Activated CD4-positive, alpha-beta T cell treated with anti-CD3 and anti-CD28 coated beads for 36 hours (primary cell): Measurements from ENCODE around the gene PDE10A. TPM values are rescaled to one million over a fixed set of nuclear protein-coding genes. Genes with fewer than 3 reads are reported as not detected.

Source experiments
- ATAC-seq: fragments of 200-7000 bp; cut with Tn5 transposase; one replicate; pipeline ENCODE4 v1.10.0; 2021; ENCODE audit warnings: mild to moderate bottlenecking, moderate library complexity
- CTCF ChIA-PET: fragments of 350-600 bp; sonication (Branson Sonifier 250); formaldehyde crosslinking; loops from one replicate; lab custom pipeline; 2021; ENCODE audit warnings: antibody characterized with exemption; lab: Charles Lee
- POLR2A ChIA-PET: fragments of 350-600 bp; sonication (Branson Sonifier 250); formaldehyde crosslinking; loops from one replicate; lab custom pipeline; 2021; ENCODE audit warnings: antibody characterized with exemption, inconsistent platforms; lab: Charles Lee
- DNase-seq: peaks from one replicate; pipeline ENCODE4 v3.0.0-alpha.2; 2020
- H3K27ac Mint-ChIP-seq: one replicate; pipeline ENCODE4 v1.8.0; 2021; ENCODE audit warnings: mixed read lengths
- H3K27me3 Mint-ChIP-seq: one replicate; pipeline ENCODE4 v1.8.0; 2021; ENCODE audit warnings: mixed read lengths
- H3K36me3 Mint-ChIP-seq: one replicate; pipeline ENCODE4 v1.8.0; 2021; ENCODE audit warnings: low read depth, mixed read lengths
- H3K4me1 Mint-ChIP-seq: one replicate; pipeline ENCODE4 v1.8.0; 2021; ENCODE audit warnings: mixed read lengths
- H3K4me3 Mint-ChIP-seq: one replicate; pipeline ENCODE4 v1.8.0; 2021; ENCODE audit warnings: mild to moderate bottlenecking, moderate library complexity, mixed read lengths
- H3K9me3 Mint-ChIP-seq: one replicate; pipeline ENCODE4 v1.8.0; 2021; ENCODE audit warnings: low read depth, mixed read lengths
- intact Hi-C, 2 experiments: fragments of 100-400 bp; cut with DNase I in 1 of 2; cut with micrococcal nuclease in 1 of 2; formaldehyde crosslinking; loops; one replicate each; pipeline versions ENCODE4 v1.14.2 to v1.15.1; 2022 to 2024; cut with DNase I, micrococcal nuclease
- total RNA-seq, 2 experiments: library from RNA; stranded (reverse); gene quantifications; one replicate each; pipeline ENCODE4 v1.2.3, GENCODE V29; 2021

PDE10A gene
- total RNA-seq, 2 experiments from 2014 or later = not detected

DNA sequence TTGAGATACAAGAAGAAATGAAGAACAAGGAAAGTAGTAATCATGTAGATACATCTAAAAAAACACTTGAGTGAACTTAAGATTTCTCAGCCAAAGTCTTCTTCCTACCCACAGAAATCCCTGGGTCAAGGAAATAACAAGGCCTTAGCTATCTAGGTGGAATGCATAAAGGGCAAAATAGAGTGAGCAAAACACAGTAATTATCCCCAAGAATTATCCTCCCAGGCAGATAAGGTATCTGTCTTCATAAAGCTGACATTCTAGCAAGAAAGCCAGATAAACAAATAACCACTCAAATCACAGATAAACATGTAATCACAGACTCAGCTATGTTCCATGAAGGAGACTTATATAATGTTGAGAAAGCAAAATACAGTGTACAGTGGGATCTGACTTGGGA, 216.7 kb downstream of the PDE10A start:
- Mint-ChIP-seq H3K36me3 (no peaks in the 10 kb centered on the region), H3K27me3 (no peaks in the 10 kb centered on the region), H3K27ac (no peak overlapping the region), H3K4me3 (no peak overlapping the region), H3K9me3 (peaks cover 2% of the 10 kb centered on the region), H3K4me1 (no peaks in the 10 kb centered on the region)
- intact Hi-C loops = no loop called here
- ATAC-seq (no peak), DNase-seq (no peak)
- CTCF ChIA-PET = no interaction called here
- POLR2A ChIA-PET = no interaction called here

DNA sequence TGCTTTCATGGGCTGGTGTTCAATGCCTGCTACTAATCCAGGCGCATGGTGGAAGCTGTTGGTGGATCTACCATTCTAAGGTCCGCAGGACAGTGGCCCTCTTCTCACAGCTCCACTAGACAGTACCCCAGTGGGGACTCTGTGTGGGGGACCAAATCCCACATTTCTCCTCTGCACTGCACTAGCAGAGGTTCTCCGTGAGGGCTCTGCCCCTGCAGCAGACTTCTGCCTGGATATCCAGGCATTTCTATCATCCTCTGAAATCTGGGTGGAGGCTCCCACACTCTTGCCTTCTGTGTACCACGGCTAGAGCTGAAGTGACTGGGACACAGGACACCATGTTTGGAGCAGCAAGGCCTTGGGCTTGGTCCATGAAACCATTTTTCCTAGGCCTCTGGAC, 219.6 kb downstream of the PDE10A start:
- Mint-ChIP-seq H3K27me3 (no peaks in the 10 kb centered on the region), H3K9me3 (peaks cover 2% of the 10 kb centered on the region), H3K36me3 (no peaks in the 10 kb centered on the region), H3K4me1 (no peaks in the 10 kb centered on the region), H3K27ac (no peak overlapping the region), H3K4me3 (no peak overlapping the region)
- ChIA-PET CTCF (no interaction called here), POLR2A (no interaction called here)
- DNase-seq (no peak), ATAC-seq (no peak)
- intact Hi-C loops = no loop called here

DNA sequence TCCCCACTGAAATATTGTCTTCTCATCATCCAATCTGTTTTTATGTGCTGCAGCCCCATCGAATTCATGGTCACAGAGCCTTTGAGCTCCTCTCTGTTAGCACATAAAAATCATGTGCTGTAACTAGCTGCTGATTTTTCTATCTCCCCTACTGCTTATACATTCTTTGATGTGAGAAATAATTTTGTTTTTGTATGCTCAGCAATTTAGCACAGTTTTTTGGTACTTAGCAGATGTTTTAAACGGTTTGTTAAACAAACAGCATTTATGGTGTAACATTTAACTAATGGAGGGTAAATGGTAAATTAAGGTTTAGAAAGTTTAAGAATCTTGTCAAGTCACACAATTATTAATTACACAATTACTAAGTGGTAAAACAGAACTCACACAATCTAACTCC, 221.9 kb downstream of the PDE10A start:
- no peaks in the 10 kb centered on the region for H3K36me3 Mint-ChIP-seq
- DNase-seq (no peak), ATAC-seq (no peak)
- ChIA-PET CTCF (no interaction called here), POLR2A (no interaction called here)
- no peaks in the 10 kb centered on the region for H3K4me1 Mint-ChIP-seq
- no peak overlapping the region for H3K27ac Mint-ChIP-seq
- intact Hi-C loops = no loop called here
- no peak overlapping the region for H3K4me3 Mint-ChIP-seq
- H3K9me3 Mint-ChIP-seq = peaks cover 2% of the 10 kb centered on the region
- H3K27me3 Mint-ChIP-seq = no peaks in the 10 kb centered on the region

DNA sequence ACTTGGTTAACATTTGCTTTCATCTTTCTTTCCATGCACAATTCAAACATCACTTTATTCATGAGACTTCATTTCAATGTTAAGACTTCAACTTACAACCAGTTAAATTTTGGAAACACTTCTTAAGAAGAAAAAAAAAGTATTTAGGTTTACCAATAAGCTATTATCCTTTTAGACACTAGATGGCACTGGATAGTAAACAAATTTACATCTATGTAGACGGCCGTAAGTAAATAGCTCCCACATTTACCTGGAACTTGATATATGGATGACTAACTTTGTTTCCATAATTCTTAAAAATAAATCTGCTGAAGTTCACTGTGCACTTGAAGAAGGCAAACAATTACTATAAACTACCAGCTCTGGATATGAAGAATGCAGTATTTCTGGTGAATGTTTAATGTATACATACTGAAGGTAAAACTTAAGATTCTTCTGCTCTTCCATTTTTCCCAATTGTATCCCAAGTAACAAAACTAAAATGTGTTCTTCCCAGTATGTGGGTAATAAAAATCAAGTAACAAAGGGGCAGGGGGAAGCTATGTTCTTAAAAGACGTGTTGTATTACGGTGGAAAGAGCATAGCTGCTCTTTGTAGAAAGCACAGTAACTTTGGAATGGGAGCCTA, 223.0 kb downstream of the PDE10A start:
- Mint-ChIP-seq H3K4me1 (no peaks in the 10 kb centered on the region), H3K4me3 (no peak overlapping the region), H3K27me3 (no peaks in the 10 kb centered on the region), H3K27ac (no peak overlapping the region), H3K36me3 (no peaks in the 10 kb centered on the region), H3K9me3 (peaks cover 2% of the 10 kb centered on the region)
- ChIA-PET POLR2A (no interaction called here), CTCF (interaction anchor here (0.7 to 1.9 kb wide), 11 partner anchors 8 to 511 kb away, joined by 3 to 6 read pairs (median 4); no protein-coding TSS in a partner anchor)
- intact Hi-C loops = loop anchor here (1.0 to 5.0 kb wide), 2 partner anchors 410 to 667 kb away; no protein-coding TSS in a partner anchor
- ATAC-seq = no peak
- no peak for DNase-seq

DNA sequence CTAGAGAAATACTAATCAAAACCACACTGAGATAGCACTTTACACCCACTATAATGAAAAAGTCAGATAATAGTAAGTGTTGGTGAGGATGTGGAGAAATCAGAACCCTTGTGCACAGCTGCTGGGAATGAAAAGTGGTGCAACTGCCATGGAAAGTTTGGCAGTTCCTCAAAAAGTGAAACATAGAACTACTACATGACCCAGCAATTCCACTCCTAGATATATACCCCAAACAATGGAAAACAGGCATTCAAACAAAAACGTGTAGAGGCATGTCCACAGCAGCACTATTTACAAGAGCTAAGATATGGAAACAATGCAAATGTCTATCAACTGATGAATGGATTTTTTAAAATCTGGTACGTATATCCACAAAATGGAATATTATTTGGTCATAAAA, 236.1 kb downstream of the PDE10A start:
- H3K4me1 Mint-ChIP-seq = no peaks in the 10 kb centered on the region
- no peak overlapping the region for H3K4me3 Mint-ChIP-seq
- no peak overlapping the region for H3K27ac Mint-ChIP-seq
- DNase-seq (no peak), ATAC-seq (no peak)
- no peaks in the 10 kb centered on the region for H3K27me3 Mint-ChIP-seq
- H3K9me3 Mint-ChIP-seq = no peaks in the 10 kb centered on the region
- ChIA-PET CTCF (no interaction called here), POLR2A (no interaction called here)
- no peaks in the 10 kb centered on the region for H3K36me3 Mint-ChIP-seq
- intact Hi-C loops = no loop called here

DNA sequence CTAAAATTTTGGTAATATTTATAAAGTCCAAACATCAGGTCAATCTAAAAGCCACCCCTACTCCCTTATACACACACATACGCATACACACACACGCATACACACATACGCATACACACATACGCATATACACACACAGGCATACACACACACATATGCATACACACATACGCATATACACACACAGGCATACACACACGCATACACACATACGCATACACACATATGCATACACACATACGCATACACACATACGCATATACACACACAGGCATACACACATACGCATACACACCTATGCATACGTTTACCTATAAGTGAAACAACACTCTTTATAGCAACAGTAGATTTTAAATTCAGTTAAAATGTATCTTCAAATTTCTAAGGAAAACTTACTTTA, 240.8 kb downstream of the PDE10A start:
- POLR2A ChIA-PET = no interaction called here
- CTCF ChIA-PET = no interaction called here
- no peak overlapping the region for H3K27ac Mint-ChIP-seq
- H3K9me3 Mint-ChIP-seq = no peaks in the 10 kb centered on the region
- no peak for ATAC-seq
- no peak overlapping the region for H3K4me3 Mint-ChIP-seq
- H3K27me3 Mint-ChIP-seq = no peaks in the 10 kb centered on the region
- no peaks in the 10 kb centered on the region for H3K36me3 Mint-ChIP-seq
- H3K4me1 Mint-ChIP-seq = no peaks in the 10 kb centered on the region
- intact Hi-C loops = no loop called here
- no peak for DNase-seq

DNA sequence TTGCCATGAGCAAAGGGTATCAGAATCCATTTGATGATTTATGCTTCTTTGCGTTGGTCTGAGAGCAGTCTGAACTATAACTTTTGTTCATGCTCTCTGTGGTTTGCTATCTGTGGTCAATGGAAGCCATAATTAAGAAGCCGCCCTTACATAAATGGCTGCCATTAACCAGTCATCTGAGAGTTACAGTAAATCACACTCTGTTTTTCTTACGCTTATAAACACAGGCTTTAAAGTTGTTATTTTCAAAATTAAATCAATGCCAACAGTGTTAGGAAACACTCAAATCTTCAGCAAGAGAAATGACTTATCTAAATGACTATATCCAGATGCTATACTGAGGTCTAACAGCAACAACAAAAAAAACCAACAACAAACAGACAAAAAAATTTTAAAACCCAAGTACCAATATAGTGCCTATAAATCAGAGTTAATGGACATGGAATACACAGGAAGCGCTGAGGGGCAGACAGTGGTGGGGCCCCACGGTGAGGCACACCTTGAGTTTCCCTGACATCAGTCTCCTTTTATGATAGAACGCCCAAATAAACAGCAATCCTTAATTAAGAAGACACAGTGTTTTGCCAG, 245.7 kb downstream of the PDE10A start:
- Mint-ChIP-seq H3K27ac (no peak overlapping the region), H3K36me3 (no peaks in the 10 kb centered on the region), H3K4me1 (no peaks in the 10 kb centered on the region), H3K4me3 (no peak overlapping the region), H3K27me3 (no peaks in the 10 kb centered on the region), H3K9me3 (no peaks in the 10 kb centered on the region)
- ChIA-PET POLR2A (no interaction called here), CTCF (no interaction called here)
- intact Hi-C loops = no loop called here
- no peak for ATAC-seq
- no peak for DNase-seq

DNA sequence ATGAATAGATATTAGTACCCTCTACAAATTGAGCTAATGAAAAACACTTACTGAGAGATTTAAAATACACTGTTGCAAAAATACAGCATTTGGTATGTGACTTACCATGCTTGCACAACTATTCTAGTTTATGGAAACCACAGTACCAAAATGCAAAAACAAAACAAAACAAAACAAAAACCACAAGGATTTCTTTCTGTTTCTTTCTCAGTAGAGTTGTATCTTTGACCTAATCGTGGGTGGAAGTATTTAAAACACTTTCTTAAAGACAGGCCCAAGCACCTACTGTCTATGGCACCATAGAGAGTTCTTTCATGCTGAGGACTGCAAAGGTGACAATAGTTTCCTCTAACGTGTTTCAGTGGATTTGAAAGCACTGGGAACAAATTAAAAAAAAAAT, 258.3 kb downstream of the PDE10A start:
- POLR2A ChIA-PET = no interaction called here
- no peaks in the 10 kb centered on the region for H3K36me3 Mint-ChIP-seq
- no peaks in the 10 kb centered on the region for H3K9me3 Mint-ChIP-seq
- CTCF ChIA-PET = no interaction called here
- no peak overlapping the region for H3K4me3 Mint-ChIP-seq
- H3K27ac Mint-ChIP-seq = no peak overlapping the region
- DNase-seq (no peak), ATAC-seq (no peak)
- intact Hi-C loops = no loop called here
- no peaks in the 10 kb centered on the region for H3K4me1 Mint-ChIP-seq
- H3K27me3 Mint-ChIP-seq = no peaks in the 10 kb centered on the region

DNA sequence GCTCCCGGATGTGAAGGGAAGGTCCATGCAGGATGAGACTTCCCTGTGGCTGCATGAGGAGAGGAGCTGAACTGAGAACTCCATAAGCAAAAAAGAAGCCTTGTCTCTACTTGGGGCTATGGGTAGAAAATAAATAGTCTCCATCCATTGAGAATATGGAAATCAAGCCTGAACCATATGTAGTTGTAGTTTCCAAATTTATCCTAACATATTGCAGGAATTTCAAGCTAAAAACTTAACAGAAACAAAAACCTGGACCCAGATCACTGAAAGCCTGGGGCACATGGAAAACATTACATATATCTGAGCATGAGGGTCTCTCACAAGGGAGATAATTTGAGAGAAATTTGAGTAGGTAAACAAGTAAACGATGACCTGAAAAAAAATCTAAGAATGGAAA, 258.7 kb downstream of the PDE10A start:
- CTCF ChIA-PET = no interaction called here

DNA sequence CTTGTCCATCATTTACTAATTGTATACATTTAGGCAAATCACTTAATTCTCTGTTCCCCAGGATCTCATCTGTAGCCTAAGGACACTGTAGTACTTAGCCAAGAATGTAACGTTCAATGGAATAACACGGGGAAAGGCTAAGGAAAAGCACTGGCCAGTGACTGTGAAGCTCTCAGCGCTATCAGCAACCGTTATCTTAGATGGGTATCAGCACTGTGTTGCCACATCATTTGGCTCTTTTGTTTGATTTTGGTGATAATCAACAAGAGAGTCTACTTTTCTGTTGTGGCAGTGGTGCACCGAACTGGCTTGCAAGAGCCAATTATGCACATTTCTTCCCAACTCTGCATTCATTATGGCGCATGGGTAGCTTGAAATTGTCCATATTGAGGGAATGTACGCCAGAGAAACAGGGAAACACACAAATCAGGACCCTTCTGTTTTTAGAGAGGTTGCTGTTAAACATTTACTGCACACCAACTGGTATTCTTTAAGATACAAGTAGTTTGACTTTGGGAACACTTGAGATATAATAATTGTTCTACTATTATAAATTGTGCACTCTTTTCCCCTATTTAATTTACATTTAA, 259.9 kb downstream of the PDE10A start:
- CTCF ChIA-PET = no interaction called here
- POLR2A ChIA-PET = no interaction called here
- intact Hi-C loops = no loop called here
- H3K9me3 Mint-ChIP-seq = no peaks in the 10 kb centered on the region
- H3K27me3 Mint-ChIP-seq = no peaks in the 10 kb centered on the region
- no peak for DNase-seq
- H3K4me3 Mint-ChIP-seq = no peak overlapping the region
- no peak overlapping the region for H3K27ac Mint-ChIP-seq
- H3K4me1 Mint-ChIP-seq = no peaks in the 10 kb centered on the region
- H3K36me3 Mint-ChIP-seq = no peaks in the 10 kb centered on the region
- ATAC-seq = no peak

More for the DNA sequence above, 258.7 kb downstream of the PDE10A start:
- Mint-ChIP-seq H3K9me3 (no peaks in the 10 kb centered on the region), H3K36me3 (no peaks in the 10 kb centered on the region), H3K4me1 (no peaks in the 10 kb centered on the region), H3K27me3 (no peaks in the 10 kb centered on the region), H3K4me3 (no peak overlapping the region), H3K27ac (no peak overlapping the region)
- DNase-seq (no peak), ATAC-seq (no peak)
- POLR2A ChIA-PET = no interaction called here
- intact Hi-C loops = no loop called here

DNA sequence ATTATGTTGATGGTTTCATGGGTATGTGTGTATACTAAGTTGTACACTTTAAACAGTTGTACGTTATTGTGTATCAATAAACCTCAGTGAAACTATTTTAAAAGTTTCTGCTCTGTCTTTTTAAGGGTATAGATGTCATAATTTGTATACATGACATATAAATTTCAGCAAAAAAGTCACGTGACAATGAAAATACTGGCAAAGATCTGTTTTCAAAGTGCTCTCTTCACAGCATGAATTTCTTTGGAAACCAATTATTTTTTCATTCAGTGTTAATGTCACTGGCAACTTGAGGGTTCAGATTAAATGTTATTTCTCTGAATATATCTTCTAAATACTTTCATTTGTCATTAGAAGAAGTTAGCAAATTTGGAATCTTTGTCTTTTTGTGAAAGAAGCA, 261.9 kb downstream of the PDE10A start:
- POLR2A ChIA-PET = no interaction called here
- Mint-ChIP-seq H3K27me3 (no peaks in the 10 kb centered on the region), H3K9me3 (no peaks in the 10 kb centered on the region), H3K4me1 (no peaks in the 10 kb centered on the region), H3K36me3 (no peaks in the 10 kb centered on the region), H3K4me3 (no peak overlapping the region), H3K27ac (no peak overlapping the region)
- DNase-seq (no peak), ATAC-seq (no peak)
- intact Hi-C loops = no loop called here
- CTCF ChIA-PET = no interaction called here

DNA sequence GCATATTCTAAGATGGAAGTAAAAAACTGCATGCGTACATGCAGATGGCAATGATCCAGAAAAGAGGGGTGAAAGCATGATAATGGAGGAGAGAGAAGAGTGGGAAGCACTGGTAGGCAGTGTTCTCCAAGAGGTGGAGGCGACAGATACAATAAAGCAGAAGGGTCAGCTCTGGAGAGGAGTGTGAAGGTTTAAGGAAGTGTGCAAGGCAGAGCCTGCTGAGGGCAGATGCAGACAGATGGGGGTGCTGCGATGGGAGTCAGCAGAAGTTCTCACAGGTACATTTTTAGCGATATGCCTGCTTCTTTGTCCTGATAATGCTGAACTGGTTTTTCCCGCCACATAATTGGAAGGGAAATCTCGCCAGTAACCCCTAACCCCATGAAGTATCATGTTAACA, 272.6 kb downstream of the PDE10A start:
- POLR2A ChIA-PET = no interaction called here
- Mint-ChIP-seq H3K4me3 (no peak overlapping the region), H3K9me3 (peaks cover 4% of the 10 kb centered on the region), H3K27me3 (no peaks in the 10 kb centered on the region), H3K4me1 (no peaks in the 10 kb centered on the region), H3K27ac (no peak overlapping the region), H3K36me3 (no peaks in the 10 kb centered on the region)
- CTCF ChIA-PET = no interaction called here
- ATAC-seq (no peak), DNase-seq (no peak)
- intact Hi-C loops = no loop called here
